HG02981 (cell line): ENCODE results near the gene ABT1.
A peak's percentile ranks its signal among the peaks of the same experiment; 100 is the strongest.
"Not testable (repeated sequence)": the region's sequence is repeated elsewhere in the genome, so short reads cannot be mapped to it uniquely, and the experiment has no call there.

Experiments used
- ATAC-seq: cut with Tn5 transposase; IDR thresholded peaks from one replicate; pipeline ENCODE4 v1.9.1; 2021; ENCODE audit warnings: mild to moderate bottlenecking, moderate library complexity; ENCODE audit not compliant: unreplicated experiment

The ABT1 gene

GRCh38 chr6:26596579-26597388 is at the start of gene ABT1:
Gene ABT1 (plus strand): TSS chr6:26596953. CDS start chr6:26596983, 30 bp downstream.
- peak; percentile 78 for ATAC-seq

- ATAC-seq, result not testable (repeated sequence)
Measured at GRCh38 chr6:26547363-26547762, 49.4 kb upstream of the ABT1 start.

- ATAC-seq, result no peak
Measured at GRCh38 chr6:26550250-26550993, 46.3 kb upstream of the ABT1 start.

- no peak for ATAC-seq
Measured at GRCh38 chr6:26552205-26552604, 44.5 kb upstream of the ABT1 start.

GRCh38 chr6:26552640-26553188 is 44.0 kb upstream of the ABT1 start:
- no peak for ATAC-seq

GRCh38 chr6:26553264-26553634 is 43.5 kb upstream of the ABT1 start:
- peak; percentile 49 for ATAC-seq

- peak; percentile 19 for ATAC-seq
Measured at GRCh38 chr6:26553635-26554446, 42.9 kb upstream of the ABT1 start.

DNA sequence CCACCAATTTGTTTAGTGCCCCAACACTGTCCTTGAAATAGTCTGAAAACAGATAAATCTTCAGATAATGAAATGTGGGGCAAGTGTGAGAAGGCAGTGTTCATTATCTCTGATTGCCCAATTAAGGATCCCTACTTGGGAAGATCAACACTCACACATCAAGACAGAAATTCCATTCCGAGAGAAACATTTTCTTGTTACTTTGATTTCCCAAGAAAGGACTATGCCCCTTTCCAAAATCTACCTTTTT is 42.4 kb upstream of the ABT1 start:
- no peak for ATAC-seq

DNA sequence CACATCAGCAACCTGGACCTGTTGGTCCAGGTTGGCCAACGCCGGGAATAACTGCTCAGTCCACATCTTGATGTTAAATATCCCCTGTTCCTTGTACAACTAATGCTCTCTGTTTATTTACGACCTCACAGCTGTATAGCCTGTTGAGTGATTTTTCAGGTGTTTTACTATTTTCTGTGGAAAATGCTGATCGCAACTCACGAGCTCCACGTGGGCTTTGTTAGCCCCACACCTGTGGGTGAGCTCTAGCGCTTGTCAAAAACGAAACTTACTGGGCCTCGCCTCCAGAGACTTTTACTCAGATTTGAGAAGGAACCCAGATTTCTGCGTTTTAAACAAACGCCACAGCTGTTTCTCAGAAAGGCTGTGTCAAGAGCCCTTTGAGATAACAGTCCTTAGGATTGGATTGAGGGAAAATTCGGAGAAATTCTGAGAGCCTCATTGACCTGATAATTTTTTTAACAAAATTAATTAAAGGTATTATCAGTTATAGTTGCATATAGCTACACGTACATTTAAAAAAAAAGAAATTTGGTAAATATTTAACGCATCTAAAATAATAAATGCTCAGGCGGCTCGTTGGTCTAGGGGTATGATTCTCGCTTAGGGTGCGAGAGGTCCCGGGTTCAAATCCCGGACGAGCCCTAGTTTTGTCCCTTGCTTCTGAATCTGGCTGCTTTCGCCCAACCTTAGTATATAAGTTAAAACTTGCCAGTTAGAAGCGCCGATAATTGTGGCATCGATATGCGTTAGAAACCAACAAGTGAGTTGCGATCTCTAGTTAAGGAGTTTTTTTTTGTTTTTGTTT is 41.9 kb upstream of the ABT1 start:
- ATAC-seq, result no peak

- no peak for ATAC-seq
Measured at GRCh38 chr6:26555505-26556262, 41.1 kb upstream of the ABT1 start.

GRCh38 chr6:26556263-26557070 is 40.3 kb upstream of the ABT1 start:
- ATAC-seq, result no peak

DNA sequence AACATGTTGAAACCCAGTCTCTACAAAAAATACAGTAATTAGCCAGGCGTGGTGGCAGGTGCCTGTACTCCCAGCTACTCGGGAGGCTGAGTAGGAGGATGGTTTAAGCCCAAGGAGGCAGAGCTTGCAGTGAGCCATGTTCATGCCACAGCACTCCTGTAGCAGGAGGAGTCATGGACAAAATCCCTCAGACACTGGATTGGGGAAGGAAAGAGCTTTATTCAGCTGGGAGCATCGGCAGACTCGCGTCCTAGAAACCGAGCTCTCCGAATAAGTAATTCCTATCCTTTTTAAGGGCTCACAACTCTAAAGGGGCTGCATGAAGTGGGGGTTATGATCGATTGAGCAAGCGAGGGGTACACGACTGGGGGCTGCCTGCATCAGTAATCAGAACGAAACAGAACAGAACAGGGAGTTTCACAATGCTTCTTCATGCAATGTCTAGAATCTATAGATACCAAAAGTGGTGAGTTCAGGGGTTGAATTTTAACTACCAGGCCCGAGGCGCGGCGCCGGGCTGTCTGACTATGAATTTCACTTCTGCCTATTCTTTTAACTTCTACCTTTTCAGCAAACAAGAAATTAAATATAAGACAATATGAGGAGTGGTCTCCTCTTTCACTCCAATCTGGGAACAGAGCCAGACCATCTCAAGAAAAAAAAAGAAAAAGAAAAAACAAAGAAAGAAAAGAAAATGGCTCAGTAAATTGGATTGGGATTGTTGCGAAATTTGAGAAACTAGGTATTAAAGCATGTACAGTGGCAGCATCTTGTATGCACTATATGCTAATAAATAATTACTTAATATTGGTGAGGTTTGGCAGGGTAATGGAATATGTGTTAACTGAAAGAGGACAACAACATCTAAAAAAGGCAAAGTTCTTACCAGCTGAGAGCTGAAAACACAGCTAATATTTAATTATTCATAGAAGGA is 35.0 kb upstream of the ABT1 start:
- ATAC-seq, result no peak

- ATAC-seq, result no peak
Measured at GRCh38 chr6:26563488-26563887, 33.3 kb upstream of the ABT1 start.

DNA sequence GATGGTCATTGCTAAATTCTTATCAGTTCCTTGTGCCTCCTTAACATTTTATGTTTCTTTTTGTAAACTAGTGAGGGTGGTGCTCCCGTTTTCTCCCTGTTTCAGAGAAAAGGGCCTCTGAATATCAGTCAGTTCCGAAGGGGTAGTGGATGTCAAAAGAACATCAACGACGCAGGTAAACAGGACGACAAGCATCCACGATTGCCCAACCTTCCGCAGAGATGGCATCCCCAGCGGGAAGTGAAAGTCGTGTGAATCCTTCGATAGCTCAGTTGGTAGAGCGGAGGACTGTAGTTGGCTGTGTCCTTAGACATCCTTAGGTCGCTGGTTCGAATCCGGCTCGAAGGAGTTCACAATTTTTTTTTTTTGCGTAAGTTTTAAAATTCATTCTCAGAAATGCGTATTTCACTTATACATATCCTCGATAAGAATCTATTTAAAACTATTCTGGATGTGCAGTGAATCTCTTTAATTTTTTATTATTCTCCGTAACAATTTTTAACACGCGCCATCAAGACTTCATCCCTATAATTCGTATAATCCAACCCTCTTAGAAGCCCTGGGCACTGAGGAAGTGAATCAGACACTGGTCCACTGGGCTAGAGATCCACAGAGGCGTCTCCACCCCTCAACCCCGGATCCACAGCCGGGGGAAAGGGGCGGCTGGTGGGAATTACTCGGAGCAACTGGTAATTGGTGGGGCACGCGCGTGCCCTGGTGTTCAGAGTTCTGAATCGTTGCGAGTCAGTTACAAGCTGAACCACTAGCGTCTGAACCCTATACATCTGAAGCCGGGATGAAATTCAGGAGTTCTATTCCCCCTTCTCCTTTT is 27.9 kb upstream of the ABT1 start:
- peak; percentile 34 for ATAC-seq

DNA sequence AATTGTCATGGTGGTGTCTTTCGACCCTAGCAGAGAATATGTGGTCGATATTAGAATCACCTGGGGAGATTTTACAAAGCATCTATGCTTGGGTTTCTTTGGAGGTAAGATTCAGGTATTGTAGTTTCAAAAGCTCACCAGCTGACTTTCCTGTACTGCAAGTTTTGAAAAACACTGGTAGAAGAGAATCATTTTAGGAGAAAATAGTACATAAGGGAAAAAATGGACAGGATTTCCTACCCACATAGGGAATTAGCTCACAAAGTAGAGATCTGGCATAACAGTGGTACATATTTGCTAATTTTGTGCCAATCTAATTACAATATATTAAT is 27.4 kb upstream of the ABT1 start:
- ATAC-seq, result no peak

DNA sequence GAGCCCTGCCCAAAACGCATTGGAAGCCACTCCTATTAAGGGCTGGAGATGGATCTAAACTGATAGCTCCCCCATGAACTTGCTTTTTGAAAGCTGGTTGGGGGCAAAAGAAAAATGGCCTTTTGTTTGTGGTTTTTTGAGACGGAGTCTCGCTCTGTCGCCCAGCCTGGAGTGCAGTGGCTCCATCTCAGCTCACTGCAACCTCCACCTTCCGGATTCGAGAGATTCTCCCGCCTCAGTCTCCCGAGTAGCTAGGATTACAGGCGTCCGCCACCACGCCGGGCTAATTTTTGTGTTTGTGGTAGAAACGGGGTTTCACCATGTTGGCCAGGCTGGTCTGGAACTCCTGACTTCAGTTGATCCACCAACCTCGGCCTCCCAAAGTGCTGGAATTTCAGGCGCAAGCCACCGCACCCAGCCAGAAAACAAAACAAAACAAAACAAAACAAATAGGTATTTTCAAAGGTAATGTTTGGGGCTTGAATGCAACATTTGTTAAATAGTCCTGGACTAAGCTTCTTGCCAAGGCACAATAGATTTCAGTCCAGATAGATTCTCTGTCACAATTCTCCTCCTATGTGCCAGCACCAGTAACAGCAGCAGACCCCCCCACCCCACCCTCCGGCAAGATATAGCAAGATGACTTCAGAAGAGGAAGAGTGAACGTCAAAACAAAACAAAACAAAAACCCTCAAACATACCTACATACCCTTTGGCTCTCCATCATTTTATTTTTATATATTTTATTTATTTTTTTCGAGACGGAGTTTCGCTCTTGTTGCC is 26.5 kb upstream of the ABT1 start:
- ATAC-seq, result no peak
